GM21526 (cell line): ENCODE results near the gene FPR3.
"Not testable (repeated sequence)": the region's sequence is repeated elsewhere in the genome, so short reads cannot be mapped to it uniquely, and the experiment has no call there.

Experiments used
- ATAC-seq: cut with Tn5 transposase; IDR thresholded peaks from one replicate; pipeline ENCODE4 v1.9.1; 2021; ENCODE audit warnings: moderate library complexity; ENCODE audit not compliant: unreplicated experiment, low FRiP score

FPR3 gene

DNA sequence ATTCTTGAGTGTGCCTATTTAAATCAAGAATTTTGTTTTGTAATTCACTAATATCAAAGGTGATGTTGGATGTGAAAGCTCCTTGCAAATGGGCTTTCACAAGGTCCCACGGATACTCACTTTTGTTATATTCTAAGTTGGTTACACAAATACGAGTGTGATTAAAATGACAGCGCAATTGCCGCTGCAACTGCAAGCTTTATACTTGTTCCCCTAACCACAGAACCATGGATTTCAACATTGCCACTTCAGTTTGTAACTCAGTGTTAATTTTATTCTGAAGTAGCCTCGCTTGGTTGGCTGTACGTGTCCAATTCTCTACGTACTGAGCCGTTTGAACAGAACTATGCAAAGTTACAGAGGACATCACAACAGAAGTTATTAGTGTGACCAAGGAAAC lies 10.4 kb downstream of the FPR3 start:
- ATAC-seq = not testable (repeated sequence)

DNA sequence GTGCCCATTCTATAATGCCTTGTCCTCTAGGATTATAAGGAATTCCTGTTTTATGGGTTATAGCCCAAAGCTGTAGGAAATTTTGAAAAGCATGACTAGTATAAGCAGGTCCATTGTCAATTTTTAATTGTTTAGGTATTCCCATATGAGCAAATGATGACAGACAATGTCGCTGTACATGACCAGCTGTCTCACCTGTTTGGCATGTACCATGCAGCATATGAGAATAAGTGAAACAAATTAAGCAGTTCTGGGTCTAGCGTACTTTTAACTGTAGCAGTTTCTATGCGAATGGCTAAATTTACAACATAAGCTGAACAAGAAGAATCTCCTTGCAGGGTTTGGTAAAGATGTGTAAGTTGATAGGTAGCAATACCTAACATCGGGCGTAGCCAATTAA lies 11.6 kb downstream of the FPR3 start:
- ATAC-seq = not testable (repeated sequence)

DNA sequence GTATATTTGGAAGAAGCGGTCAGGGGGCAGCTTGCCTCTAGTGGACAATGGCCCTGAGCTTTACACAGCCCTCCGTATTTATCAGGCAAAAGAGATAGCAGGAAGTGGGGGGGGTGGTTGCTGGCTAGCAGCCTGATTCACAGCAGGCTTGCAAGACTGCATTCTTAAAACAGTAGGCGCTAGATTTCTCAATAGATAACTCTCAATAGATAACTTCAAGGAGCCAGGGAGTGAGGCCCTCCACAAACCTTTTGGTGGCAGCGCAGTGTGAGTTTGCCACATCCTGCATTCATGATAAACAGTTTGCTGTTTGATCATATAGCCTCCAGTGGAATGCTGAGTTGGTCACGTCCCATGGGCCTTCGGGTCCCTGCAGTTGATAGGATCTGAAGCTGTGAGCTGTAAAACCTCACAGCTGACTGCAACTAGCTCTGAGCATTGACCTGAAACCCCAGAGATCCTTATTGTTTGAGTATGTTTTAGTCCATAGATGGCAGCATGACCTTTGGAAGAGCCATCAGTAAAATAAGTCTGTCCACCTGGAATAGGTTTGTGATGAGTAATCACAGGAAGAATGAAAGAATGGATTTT lies 12.2 kb downstream of the FPR3 start:
- no peak for ATAC-seq

DNA sequence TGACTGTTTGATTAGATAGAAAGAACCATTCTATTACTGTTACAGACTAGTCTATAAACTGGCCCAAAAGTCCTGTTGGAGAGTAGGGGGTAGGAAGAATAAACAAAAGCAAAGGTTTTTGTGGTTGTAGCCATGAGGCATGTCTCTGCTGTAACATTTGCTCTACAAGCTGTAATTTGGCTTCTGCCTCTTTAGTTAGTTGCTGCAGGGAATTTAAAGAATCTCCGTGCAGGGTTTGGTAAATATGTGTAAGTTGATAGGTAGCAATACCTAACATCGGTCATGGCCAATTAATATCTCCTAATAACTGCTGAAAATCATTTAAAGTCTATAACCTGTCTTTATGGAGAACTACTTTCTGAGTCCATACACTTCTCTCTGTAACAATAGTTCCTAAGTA lies 13.0 kb downstream of the FPR3 start:
- no peak for ATAC-seq

DNA sequence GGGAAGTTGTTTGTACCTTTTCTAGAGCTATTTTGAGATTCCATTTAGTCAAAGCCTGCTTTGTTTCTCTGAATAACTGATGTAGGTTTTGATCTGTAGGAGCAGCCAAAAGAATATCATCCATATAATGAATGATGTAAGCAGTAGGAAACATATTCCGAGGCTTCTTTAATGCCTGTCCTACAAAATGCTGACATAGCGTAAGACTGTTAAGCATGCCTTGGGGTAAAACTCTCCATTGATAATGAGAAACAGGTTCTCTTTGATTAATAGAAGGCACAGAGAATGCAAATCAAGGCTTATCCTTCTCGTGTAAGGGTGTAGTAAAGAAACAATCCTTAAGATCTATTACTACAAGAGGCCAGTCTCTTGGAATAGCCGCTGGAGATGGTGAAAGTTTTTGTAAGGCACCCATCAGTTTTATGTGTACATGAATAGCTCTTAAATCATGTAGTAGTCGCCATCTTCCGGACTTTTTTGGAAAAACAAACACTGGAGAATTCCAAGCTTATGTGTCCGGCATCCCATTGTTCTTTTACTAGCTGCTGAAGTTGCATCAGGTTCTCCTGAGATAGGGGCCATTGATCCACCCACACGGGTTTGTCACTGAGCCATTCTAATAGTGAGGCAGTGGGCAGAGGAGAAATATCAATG lies 13.5 kb downstream of the FPR3 start:
- no peak for ATAC-seq

DNA sequence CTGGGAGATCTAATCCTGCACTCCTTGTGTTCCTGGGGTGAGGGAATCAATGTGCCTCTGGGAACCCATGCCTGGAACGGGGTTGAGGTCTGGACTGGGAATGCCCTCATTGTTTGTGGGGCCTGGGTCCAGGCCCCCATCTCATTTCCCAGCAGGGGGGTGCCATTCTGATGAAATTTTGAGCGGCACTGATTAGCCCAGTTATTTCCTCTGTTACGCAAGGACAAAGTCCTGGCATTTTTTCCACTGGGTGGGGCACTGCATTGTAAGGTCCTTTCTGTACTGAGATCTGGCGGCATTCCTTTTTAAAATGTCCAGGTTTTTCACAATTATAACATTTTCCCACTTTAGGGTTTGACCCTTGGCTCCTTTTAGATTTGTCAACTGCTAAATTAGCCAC lies 14.8 kb downstream of the FPR3 start:
- ATAC-seq = no peak

DNA sequence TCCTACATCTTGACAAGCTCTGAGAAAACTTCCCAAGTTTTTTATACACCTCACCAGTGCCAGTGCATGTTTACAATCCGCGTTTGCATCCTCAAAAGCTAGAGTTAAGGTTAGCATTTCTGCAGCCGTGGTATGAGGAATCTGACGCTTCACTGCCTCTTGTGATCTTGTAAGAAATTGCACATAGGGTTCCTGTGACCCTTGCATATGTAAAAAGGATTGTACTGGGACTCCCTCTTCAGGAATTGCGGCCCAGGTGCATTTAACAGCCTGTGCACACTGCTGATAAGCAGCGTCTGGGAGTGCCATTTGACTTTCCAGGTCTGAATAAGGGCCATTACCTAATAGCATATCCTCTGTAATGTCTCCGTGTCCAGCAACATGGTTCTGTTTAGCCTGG lies 15.3 kb downstream of the FPR3 start:
- no peak for ATAC-seq

DNA sequence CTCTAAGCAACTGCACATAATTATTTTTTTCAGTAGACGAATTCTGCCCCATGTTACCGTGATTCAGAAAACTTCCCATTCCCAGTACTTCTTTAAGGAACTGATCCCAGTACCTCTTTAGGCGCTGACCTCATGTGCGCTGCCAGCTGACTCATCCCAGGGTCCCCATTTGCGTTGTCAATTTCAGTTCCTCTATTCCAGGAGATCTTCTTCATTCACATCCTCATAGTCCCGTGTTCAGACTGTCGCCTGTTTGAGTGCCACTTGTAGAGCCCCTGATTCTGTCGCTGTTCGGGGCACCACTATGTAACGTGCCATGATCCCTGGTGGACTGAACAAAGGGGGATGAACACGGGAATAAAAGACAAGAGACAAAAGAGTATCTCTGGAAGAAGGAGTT lies 16.4 kb downstream of the FPR3 start:
- ATAC-seq = no peak

DNA sequence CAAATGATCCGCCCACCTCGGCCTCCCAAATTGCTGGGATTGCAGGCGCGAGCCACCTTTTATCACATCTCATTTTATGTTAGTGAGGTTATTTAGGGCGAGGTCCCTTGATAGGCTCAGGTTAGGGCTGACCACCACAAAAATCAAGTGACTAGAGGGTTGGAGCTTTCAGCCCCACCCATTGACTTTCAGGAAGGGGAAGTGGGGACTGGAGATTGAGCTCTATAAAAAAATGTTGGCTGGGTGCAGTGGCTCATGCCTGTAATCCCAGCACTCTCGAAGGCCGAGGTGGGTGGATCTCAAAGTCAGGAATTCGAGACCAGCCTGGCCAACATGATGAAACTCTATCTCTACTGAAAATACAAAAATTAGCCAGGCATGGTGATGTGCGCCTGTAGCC lies 20.1 kb downstream of the FPR3 start:
- ATAC-seq = no peak

DNA sequence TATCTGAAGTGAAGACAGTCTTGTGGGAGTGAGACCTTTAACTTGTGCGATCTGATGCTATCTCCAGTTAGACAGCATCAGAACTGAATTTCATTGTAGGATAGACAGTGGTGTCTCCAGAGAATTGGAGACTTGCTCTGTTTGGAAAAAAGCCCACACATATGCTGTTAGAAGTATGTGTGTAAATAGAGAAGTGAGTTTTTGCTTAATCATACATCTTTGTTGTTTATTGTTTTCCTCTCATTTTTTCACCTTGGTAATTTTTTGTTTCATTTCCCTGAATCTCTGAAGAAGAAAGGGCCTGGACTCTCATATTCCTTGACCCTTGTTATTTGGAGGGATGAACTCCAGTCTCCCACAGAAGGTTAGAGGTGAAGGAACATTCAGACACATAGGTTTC lies 21.8 kb downstream of the FPR3 start:
- ATAC-seq = no peak

DNA sequence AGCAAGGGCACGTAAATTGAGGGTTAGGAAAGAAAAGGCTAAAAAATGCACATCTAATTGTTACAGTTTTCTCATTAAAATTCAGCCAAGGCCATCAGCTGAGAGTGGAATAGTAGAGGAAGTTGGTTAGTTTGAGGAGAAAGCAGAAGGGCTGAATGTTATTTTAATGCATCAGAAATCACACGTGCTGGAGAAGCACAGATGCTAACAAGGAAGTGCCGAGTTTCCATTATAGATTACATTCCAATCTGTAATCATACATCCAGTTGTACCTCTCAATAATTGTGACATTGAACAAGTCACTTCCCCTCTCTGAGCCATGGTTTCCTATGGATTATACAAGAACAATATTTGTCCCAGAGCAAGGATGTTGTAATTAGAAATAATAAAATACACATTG lies 25.1 kb downstream of the FPR3 start:
- no peak for ATAC-seq

DNA sequence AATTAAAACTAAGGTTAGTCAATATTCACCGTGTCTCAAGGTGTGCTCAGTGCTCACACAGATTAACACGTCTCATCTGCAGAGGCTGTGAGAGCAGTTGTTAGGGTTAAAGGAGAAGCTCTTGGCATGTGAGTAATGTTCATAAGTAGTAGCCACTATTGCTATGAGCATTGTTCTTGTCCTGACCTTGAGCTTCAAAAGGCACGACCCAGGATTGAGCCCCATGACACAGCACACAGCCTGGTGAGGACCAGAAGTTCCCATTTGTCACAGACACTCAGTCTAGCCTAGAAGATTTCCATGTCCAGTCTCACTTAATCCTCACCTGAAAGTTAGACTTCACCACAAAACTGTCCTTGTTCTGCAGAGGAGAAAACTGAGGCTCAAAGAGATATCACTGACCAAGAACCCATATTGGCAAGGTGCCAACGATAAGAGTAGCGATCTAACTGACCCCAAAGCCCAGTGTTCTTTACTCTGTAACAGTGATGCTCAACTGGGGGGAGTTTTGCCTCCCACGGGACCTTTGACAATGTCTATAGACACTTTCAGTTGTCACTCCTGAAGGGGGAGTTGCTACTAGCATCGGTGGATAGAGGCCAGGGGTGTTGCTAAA lies 26.0 kb downstream of the FPR3 start:
- ATAC-seq = no peak

DNA sequence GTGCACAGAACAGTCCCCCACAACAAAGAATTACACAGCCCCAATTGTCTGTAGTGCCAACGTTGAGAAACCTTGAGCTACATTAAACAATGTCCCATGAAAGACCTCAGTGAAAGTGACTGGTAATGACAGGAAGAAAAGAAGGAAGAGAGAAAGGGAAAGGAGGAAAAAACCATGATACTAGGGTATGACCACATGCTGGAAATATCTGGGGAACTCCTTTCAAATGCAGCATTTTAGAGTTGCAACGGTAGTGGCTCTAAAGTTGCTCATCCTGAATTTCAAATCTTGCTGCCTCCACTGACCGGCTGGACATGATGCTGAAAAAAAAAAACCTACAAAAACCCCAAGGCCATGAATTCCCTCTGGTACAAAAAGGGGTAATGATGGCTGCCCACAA lies 26.5 kb downstream of the FPR3 start:
- ATAC-seq = no peak

DNA sequence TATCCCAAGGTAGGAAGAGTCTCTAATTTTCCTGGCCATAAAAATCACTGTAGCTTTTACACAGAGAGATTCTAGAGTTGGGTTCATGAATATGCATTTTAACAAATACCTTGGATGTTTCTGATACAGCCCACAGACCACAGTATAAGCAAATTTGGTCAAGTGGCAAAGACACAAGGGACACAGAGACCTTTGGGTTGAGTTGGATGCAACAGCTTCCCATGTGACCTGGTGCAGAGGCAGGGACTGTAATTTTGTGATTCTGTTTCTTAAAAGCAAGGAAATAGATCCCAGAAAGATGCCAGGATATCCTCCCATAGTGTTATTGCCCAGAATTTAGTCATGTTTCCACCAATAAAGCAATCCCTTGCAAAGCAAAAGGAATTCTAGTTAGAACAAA lies 27.0 kb downstream of the FPR3 start:
- no peak for ATAC-seq

DNA sequence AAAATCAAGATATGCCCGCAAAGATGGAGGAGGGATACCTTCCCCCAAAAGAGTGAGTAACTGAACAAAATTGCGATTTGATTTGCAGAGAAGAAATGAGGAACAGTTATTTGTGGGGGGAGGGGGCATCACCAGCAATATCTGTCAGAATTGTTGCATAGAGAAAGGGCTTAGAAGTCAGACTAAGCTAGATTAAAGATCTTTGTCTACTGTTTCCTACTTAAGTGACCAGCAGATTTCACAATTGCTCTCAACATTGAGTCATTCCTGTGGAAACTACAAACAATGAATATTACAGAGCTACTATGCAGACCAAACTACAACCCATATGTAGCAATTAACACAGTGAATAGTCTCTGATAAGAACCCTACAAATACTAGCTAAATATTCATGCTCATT lies 27.4 kb downstream of the FPR3 start:
- ATAC-seq = no peak

DNA sequence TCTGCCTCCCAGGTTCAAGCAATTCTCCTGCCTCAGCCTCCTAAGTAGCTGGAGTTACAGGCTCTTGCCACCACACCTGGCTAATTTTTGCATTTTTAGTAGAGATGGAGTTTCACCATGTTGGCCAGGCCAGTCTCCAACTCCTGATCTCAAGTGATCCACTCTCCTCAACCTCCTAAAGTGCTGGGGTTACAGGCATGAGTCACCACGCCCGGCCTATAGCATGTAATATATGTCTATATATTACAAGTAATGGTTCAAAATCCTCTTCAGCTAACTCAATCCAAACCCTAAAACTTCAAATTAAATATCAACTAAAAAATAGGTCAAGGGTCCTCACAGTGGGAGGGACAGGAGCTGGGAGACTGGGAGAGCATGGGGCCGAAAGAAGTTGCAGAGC lies 28.0 kb downstream of the FPR3 start:
- no peak for ATAC-seq

DNA sequence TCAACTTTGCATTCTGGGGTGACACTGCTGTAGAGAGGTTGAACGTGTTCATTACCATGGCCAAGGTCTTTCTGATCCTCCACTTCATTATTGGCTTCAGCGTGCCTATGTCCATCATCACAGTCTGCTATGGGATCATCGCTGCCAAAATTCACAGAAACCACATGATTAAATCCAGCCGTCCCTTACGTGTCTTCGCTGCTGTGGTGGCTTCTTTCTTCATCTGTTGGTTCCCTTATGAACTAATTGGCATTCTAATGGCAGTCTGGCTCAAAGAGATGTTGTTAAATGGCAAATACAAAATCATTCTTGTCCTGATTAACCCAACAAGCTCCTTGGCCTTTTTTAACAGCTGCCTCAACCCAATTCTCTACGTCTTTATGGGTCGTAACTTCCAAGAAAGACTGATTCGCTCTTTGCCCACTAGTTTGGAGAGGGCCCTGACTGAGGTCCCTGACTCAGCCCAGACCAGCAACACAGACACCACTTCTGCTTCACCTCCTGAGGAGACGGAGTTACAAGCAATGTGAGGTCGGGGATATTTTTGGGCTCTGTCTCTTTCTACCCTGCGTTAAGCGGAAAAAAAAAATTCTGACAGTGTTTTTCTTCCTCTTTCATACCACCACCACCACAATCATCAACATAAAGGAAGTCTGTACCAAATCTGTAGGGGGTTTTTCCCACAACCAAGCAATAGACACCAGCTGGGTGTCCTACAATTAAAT lies 29.5 kb downstream of the FPR3 start:
- ATAC-seq = no peak

DNA sequence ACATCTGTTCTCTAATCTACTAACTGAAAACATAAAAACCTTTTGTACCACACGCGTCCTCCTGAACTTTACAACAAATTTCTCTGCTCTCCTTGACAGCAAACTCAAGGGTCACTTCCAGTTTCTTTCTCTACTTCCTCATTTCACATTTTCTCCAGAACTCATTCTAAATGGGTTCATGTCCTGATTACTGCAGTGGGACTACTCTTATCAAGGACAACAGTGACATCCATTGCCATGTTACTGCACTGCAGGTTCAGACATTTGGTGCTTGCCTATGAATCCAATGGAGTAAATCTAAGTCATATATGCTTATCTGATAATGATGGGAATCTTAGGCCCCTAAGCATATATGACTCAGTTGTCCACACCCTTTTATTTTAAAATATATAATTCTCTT lies 35.3 kb downstream of the FPR3 start:
- ATAC-seq = no peak

DNA sequence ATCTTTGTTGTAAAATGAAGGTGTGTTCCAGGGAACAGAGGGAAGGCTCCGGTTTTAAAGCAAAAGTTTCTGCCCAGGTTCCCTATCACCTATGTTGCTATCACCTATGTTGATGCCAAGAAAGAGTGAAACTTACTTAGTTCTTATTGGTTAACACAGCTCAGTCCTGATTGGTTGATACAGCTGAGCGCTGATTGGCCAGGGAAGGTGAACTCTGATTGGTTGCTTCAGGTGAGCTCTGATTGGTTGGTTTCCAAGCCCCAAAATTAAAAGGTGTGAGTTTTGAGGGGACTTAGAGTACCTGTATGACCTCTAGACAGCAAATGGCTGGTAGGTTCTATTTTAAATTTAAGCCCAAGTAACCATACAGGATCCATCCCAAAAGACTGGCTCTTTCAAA lies 42.2 kb downstream of the FPR3 start:
- ATAC-seq = no peak

DNA sequence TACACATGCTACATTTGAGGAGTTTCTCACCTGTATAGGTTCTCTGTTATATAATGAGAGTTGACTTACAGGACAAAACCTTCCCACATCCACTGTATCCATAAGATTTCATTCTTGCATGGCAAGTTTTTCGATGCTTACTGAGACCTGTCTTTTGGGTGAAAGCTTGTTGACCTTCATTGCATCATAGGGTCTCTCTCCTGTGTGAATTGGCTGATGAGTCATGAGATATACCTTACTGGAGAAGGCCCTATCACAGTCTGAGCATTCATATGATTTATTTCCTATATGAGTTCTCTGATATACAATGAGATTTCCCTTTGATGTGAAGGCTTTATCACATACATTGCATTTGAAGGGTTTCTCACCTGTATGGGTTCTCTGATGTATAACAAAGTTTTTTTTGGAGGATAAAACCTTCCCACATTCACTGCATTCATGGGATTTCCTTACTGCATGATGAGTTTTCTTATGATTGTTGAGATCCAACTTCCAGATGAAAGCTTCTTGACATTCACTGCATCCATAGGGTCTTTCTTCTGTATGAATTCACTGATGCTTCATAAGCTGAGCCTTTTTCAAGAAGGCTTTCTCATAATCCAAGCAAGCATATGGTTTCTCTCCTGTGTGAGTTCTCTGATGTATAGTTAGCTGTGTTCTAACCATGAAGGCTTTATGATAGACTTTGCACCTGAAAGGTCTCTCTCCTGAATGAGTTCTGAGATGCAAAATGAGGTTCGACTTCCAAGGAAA lies 67.1 kb downstream of the FPR3 start:
- no peak for ATAC-seq

DNA sequence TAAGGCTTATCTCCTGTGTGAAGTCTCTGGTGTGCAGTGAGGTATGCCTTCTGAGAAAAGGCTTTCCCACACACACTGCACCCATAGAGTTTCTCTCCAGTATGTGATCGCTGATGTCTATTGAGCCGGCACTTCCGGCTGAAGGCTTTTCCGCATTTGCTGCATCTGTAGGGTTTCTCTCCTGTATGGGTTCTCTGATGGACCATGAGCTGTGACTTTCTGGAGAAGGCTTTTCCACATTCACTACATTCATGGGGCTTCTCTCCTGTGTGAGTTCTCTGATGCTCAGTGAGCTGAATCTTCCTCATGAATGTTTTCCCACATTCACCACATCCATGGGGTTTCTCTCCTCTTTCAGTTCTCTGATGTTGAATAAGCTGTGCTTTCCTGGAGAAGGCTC lies 78.1 kb downstream of the FPR3 start:
- ATAC-seq = no peak
